GM23338 (cell line): ENCODE data around the gene MYOZ1. TPM values are rescaled to one million over a fixed set of nuclear protein-coding genes. Genes with fewer than 3 reads are reported as not detected.

ENCODE experiments used
- ATAC-seq: fragments of 200-7000 bp; cut with Tn5 transposase; 3 replicates; pipeline ENCODE4 v1.9.1; 2020
- DNase-seq: peaks from one replicate; pipeline ENCODE4 v3.0.0-alpha.2; 2015; ENCODE audit warnings: low spot score
- H2AFZ ChIP-seq: fragments of 200-600 bp; sonication (generic); 2 replicates; pipeline ENCODE4 v1.8.0; 2016; ENCODE audit warnings: antibody characterized with exemption, mild to moderate bottlenecking, moderate library complexity
- H3F3A ChIP-seq: fragments of 200-600 bp; sonication (generic); replicated peaks from 2 replicates; pipeline ENCODE4 v1.8.0; 2017; ENCODE audit warnings: antibody characterized with exemption, mixed run types, low read depth
- H3K27ac ChIP-seq: fragments of 200-600 bp; sonication (generic); 2 replicates; pipeline ENCODE4 v1.6.1; 2016; ENCODE audit warnings: low read depth
- H3K27me3 ChIP-seq: fragments of 200-600 bp; sonication (generic); 2 replicates; pipeline ENCODE4 v1.8.0; 2016; ENCODE audit warnings: mild to moderate bottlenecking, mixed run types, moderate library complexity; ENCODE audit not compliant: insufficient read depth
- H3K36me3 ChIP-seq: fragments of 200-600 bp; sonication (generic); 2 replicates; pipeline ENCODE4 v1.8.0; 2016; ENCODE audit warnings: mild to moderate bottlenecking; ENCODE audit not compliant: insufficient read depth
- H3K4me1 ChIP-seq: fragments of 200-600 bp; sonication (generic); 2 replicates; pipeline ENCODE4 v1.8.0; 2016; ENCODE audit warnings: mild to moderate bottlenecking, moderate library complexity; ENCODE audit not compliant: insufficient read depth
- H3K4me2 ChIP-seq: fragments of 200-600 bp; sonication (generic); 2 replicates; pipeline ENCODE4 v1.7.1; 2017; ENCODE audit warnings: mixed run types
- H3K4me3 ChIP-seq: fragments of 200-600 bp; sonication (generic); 2 replicates; pipeline ENCODE4 v1.6.1; 2016; ENCODE audit warnings: mixed run types
- H3K79me2 ChIP-seq: fragments of 200-600 bp; sonication (generic); replicated peaks from 2 replicates; pipeline ENCODE4 v1.8.0; 2017; ENCODE audit warnings: mild to moderate bottlenecking; ENCODE audit not compliant: insufficient read depth
- H3K9me2 ChIP-seq: fragments of 200-600 bp; sonication (generic); 2 replicates; pipeline ENCODE4 v1.8.0; 2017; ENCODE audit not compliant: insufficient read depth
- H4K20me1 ChIP-seq: fragments of 200-600 bp; sonication (generic); replicated peaks from 2 replicates; pipeline ENCODE4 v1.8.0; 2017; ENCODE audit warnings: mild to moderate bottlenecking; ENCODE audit not compliant: insufficient read depth
- H3K27ac Mint-ChIP-seq: 2 replicates; pipeline ENCODE4 v1.8.0; 2020; ENCODE audit warnings: inconsistent platforms, mild to moderate bottlenecking, moderate library complexity, mixed read lengths
- H3K27me3 Mint-ChIP-seq: 3 replicates; pipeline ENCODE4 v1.8.0; 2022; ENCODE audit warnings: low read depth, mild to moderate bottlenecking, moderate library complexity, mixed read lengths, inconsistent platforms; ENCODE audit not compliant: insufficient read depth, poor library complexity
- H3K36me3 Mint-ChIP-seq: 3 replicates; pipeline ENCODE4 v1.8.0; 2021; ENCODE audit warnings: low read depth, mild to moderate bottlenecking, inconsistent platforms, moderate library complexity, mixed read lengths
- H3K4me1 Mint-ChIP-seq: 3 replicates; pipeline ENCODE4 v1.8.0; 2020; ENCODE audit warnings: mild to moderate bottlenecking, inconsistent platforms, mixed read lengths
- H3K4me3 Mint-ChIP-seq: 3 replicates; pipeline ENCODE4 v1.8.0; 2021; ENCODE audit warnings: moderate library complexity, mild to moderate bottlenecking, inconsistent platforms, mixed read lengths
- H3K9me3 Mint-ChIP-seq: 3 replicates; pipeline ENCODE4 v1.8.0; 2020; ENCODE audit warnings: moderate library complexity, mild to moderate bottlenecking, inconsistent platforms, mixed read lengths
- CREB1 ChIP-seq: fragments of 250-450 bp; sonication (Bioruptor Pico); IDR thresholded peaks from 2 replicates; pipeline ENCODE4 v1.5.0; 2020; ENCODE audit warnings: low read depth, mild to moderate bottlenecking, moderate library complexity
- EZH2phosphoT487 ChIP-seq: fragments of 200-600 bp; sonication (generic); IDR thresholded peaks from one replicate; pipeline ENCODE4 v1.8.1; 2018; ENCODE audit warnings: antibody characterized with exemption; ENCODE audit not compliant: unreplicated experiment
- JUNB ChIP-seq: IDR thresholded peaks from one replicate; pipeline ENCODE4 v1.6.1; 2016; ENCODE audit warnings: antibody characterized with exemption; ENCODE audit not compliant: unreplicated experiment
- POLR2AphosphoS5 ChIP-seq: IDR thresholded peaks from 2 replicates; pipeline ENCODE4 v1.6.1; 2016; ENCODE audit warnings: antibody characterized with exemption, low read depth
- STAT1 ChIP-seq: IDR thresholded peaks from one replicate; pipeline ENCODE4 v1.6.1; 2016; ENCODE audit warnings: antibody characterized with exemption; ENCODE audit not compliant: unreplicated experiment
- polyA plus RNA-seq: library from polyadenylated mRNA; unstranded; fragments of >200 nt; fragmentation: Nextera tagmentation; extraction: Ambion mirVana; gene quantifications from 2 replicates; pipeline ENCODE4 v1.2.1, GENCODE V29; 2016
- total RNA-seq: library from RNA; depleted of rRNA; stranded (reverse); fragments of >200 nt; shearing (Covaris generic); gene quantifications from 2 replicates; pipeline ENCODE4 v1.2.3, GENCODE V29; 2014
- TF ChIP-seq, protein P1 (sequence below): IDR thresholded peaks from one replicate; pipeline ENCODE4 v1.6.1; 2018; ENCODE audit warnings: antibody characterized with exemption; ENCODE audit not compliant: unreplicated experiment
- TF ChIP-seq, protein P2 (sequence below), 2 experiments: fragments of 200-600 bp in 1 of 2; sonication (generic) in 1 of 2; conservative IDR thresholded peaks; 2 replicates each; pipeline versions ENCODE4 v1.5.1 to v1.6.1; 2016 to 2017; ENCODE audit warnings: antibody characterized with exemption in 2 of 2, low read depth in 2 of 2, mild to moderate bottlenecking in 2 of 2, moderate library complexity in 1 of 2
- TF ChIP-seq, protein P3 (sequence below): fragments of 250-450 bp; sonication (Bioruptor Pico); IDR thresholded peaks from 2 replicates; pipeline ENCODE4 v1.5.0; 2020; ENCODE audit warnings: mild to moderate bottlenecking, moderate library complexity

MYOZ1 gene
- total and polyA plus RNA-seq, 2 experiments from 2014 or later = 2.4 to 2.7 TPM

DNA sequence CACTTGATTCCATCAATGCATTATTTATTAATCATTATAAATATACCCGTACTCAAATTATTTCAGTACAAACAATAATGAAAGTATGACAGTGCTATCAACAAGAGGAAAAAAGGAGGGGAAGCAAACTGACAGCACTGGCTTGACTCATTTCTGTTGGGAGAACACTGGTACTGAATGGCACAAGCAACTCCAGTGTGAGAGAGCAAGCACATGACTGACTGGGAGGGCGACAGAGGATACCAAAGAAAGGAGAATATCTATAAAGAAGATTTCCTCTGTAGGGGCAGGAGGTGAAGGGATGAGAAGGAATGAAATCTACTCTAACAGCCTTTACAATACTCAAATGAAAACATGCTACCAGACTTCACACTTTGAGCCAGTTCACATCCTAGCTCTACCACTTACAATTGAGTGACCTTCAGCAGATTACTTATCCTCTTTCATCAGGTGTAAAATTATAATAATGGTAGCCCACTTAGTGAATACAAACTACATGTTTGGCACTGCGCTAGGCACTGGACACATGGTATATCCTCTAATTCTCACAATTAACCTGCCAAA is 51.6 kb downstream of the MYOZ1 start:
- Histone ChIP-seq H3K27ac (no peak overlapping the region), H3F3A (no peaks in the 10 kb centered on the region; the same call in 1 of the 2 replicates), H3K4me3 (no peak overlapping the region), H3K4me2 (peak overlapping the region; percentile 58; the same call in 1 of the 2 replicates), H3K79me2 (peaks cover 26% of the 10 kb centered on the region), H4K20me1 (no peaks in the 10 kb centered on the region), H3K9me2 (no peaks in the 10 kb centered on the region), H3K36me3 (no peaks in the 10 kb centered on the region), H3K27me3 (no peaks in the 10 kb centered on the region), H2AFZ (no peak overlapping the region), H3K4me1 (peaks cover 32% of the 10 kb centered on the region)
- Mint-ChIP-seq H3K4me1 (peaks cover 42% of the 10 kb centered on the region), H3K27ac (no peak overlapping the region), H3K9me3 (peaks cover 5% of the 10 kb centered on the region; the same call in 1 of the 3 replicates), H3K27me3 (peaks cover 2% of the 10 kb centered on the region), H3K36me3 (peaks cover 10% of the 10 kb centered on the region), H3K4me3 (peak overlapping the region; percentile 29; the same call in 1 of the 3 replicates)
- TF ChIP-seq POLR2AphosphoS5 (no peak), CREB1 (CRISPR knock-in tag) (no peak), STAT1 (no peak), JUNB (no peak), EZH2phosphoT487 (no peak)
- TF ChIP-seq, protein P1, sequence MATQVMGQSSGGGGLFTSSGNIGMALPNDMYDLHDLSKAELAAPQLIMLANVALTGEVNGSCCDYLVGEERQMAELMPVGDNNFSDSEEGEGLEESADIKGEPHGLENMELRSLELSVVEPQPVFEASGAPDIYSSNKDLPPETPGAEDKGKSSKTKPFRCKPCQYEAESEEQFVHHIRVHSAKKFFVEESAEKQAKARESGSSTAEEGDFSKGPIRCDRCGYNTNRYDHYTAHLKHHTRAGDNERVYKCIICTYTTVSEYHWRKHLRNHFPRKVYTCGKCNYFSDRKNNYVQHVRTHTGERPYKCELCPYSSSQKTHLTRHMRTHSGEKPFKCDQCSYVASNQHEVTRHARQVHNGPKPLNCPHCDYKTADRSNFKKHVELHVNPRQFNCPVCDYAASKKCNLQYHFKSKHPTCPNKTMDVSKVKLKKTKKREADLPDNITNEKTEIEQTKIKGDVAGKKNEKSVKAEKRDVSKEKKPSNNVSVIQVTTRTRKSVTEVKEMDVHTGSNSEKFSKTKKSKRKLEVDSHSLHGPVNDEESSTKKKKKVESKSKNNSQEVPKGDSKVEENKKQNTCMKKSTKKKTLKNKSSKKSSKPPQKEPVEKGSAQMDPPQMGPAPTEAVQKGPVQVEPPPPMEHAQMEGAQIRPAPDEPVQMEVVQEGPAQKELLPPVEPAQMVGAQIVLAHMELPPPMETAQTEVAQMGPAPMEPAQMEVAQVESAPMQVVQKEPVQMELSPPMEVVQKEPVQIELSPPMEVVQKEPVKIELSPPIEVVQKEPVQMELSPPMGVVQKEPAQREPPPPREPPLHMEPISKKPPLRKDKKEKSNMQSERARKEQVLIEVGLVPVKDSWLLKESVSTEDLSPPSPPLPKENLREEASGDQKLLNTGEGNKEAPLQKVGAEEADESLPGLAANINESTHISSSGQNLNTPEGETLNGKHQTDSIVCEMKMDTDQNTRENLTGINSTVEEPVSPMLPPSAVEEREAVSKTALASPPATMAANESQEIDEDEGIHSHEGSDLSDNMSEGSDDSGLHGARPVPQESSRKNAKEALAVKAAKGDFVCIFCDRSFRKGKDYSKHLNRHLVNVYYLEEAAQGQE = no peak
- TF ChIP-seq, protein P2, sequence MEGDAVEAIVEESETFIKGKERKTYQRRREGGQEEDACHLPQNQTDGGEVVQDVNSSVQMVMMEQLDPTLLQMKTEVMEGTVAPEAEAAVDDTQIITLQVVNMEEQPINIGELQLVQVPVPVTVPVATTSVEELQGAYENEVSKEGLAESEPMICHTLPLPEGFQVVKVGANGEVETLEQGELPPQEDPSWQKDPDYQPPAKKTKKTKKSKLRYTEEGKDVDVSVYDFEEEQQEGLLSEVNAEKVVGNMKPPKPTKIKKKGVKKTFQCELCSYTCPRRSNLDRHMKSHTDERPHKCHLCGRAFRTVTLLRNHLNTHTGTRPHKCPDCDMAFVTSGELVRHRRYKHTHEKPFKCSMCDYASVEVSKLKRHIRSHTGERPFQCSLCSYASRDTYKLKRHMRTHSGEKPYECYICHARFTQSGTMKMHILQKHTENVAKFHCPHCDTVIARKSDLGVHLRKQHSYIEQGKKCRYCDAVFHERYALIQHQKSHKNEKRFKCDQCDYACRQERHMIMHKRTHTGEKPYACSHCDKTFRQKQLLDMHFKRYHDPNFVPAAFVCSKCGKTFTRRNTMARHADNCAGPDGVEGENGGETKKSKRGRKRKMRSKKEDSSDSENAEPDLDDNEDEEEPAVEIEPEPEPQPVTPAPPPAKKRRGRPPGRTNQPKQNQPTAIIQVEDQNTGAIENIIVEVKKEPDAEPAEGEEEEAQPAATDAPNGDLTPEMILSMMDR (conservative IDR thresholded peaks at IDR 0.05; ENCODE audit: low read depth in 2 of 2) = no peak
- TF ChIP-seq, protein P3, sequence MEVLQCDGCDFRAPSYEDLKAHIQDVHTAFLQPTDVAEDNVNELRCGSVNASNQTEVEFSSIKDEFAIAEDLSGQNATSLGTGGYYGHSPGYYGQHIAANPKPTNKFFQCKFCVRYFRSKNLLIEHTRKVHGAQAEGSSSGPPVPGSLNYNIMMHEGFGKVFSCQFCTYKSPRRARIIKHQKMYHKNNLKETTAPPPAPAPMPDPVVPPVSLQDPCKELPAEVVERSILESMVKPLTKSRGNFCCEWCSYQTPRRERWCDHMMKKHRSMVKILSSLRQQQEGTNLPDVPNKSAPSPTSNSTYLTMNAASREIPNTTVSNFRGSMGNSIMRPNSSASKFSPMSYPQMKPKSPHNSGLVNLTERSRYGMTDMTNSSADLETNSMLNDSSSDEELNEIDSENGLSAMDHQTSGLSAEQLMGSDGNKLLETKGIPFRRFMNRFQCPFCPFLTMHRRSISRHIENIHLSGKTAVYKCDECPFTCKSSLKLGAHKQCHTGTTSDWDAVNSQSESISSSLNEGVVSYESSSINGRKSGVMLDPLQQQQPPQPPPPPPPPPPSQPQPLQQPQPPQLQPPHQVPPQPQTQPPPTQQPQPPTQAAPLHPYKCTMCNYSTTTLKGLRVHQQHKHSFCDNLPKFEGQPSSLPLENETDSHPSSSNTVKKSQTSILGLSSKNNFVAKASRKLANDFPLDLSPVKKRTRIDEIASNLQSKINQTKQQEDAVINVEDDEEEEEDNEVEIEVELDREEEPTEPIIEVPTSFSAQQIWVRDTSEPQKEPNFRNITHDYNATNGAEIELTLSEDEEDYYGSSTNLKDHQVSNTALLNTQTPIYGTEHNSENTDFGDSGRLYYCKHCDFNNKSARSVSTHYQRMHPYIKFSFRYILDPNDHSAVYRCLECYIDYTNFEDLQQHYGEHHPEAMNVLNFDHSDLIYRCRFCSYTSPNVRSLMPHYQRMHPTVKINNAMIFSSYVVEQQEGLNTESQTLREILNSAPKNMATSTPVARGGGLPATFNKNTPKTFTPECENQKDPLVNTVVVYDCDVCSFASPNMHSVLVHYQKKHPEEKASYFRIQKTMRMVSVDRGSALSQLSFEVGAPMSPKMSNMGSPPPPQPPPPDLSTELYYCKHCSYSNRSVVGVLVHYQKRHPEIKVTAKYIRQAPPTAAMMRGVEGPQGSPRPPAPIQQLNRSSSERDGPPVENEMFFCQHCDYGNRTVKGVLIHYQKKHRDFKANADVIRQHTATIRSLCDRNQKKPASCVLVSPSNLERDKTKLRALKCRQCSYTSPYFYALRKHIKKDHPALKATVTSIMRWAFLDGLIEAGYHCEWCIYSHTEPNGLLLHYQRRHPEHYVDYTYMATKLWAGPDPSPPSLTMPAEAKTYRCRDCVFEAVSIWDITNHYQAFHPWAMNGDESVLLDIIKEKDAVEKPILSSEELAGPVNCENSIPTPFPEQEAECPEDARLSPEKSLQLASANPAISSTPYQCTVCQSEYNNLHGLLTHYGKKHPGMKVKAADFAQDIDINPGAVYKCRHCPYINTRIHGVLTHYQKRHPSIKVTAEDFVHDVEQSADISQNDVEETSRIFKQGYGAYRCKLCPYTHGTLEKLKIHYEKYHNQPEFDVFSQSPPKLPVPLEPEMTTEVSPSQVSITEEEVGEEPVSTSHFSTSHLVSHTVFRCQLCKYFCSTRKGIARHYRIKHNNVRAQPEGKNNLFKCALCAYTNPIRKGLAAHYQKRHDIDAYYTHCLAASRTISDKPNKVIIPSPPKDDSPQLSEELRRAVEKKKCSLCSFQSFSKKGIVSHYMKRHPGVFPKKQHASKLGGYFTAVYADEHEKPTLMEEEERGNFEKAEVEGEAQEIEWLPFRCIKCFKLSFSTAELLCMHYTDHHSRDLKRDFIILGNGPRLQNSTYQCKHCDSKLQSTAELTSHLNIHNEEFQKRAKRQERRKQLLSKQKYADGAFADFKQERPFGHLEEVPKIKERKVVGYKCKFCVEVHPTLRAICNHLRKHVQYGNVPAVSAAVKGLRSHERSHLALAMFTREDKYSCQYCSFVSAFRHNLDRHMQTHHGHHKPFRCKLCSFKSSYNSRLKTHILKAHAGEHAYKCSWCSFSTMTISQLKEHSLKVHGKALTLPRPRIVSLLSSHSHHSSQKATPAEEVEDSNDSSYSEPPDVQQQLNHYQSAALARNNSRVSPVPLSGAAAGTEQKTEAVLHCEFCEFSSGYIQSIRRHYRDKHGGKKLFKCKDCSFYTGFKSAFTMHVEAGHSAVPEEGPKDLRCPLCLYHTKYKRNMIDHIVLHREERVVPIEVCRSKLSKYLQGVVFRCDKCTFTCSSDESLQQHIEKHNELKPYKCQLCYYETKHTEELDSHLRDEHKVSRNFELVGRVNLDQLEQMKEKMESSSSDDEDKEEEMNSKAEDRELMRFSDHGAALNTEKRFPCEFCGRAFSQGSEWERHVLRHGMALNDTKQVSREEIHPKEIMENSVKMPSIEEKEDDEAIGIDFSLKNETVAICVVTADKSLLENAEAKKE (CRISPR knock-in tag) = no peak
- ATAC-seq (no peak), DNase-seq (no peak)
